HG02763 (cell line): Measurements from ENCODE around the gene MYLK2.

Source experiments
- ATAC-seq: cut with Tn5 transposase; IDR thresholded peaks from one replicate; pipeline ENCODE4 v1.9.1; 2021; ENCODE audit warnings: mild to moderate bottlenecking, moderate library complexity; ENCODE audit not compliant: unreplicated experiment

MYLK2 gene

GRCh38 chr20:31870726-31871617, 51.8 kb downstream of the MYLK2 start:
- ATAC-seq: no peak

DNA sequence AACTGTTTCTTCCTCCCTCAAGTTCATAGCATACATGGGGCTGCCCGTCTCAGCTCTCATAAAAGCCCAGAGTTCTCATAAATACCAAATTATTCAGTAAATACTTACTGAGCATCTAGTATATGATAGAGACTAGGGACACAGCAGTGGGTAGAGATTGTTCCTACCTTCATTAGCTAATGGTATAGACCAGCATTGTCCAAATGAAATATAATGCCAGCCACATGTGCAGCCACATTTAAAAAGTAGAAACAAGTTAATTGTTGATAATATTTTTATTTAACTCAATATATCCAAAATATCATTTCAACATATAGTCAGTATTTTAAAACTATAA, 52.4 kb downstream of the MYLK2 start:
- ATAC-seq: no peak

GRCh38 chr20:31872406-31872805, 53.2 kb downstream of the MYLK2 start:
- no peak for ATAC-seq

DNA sequence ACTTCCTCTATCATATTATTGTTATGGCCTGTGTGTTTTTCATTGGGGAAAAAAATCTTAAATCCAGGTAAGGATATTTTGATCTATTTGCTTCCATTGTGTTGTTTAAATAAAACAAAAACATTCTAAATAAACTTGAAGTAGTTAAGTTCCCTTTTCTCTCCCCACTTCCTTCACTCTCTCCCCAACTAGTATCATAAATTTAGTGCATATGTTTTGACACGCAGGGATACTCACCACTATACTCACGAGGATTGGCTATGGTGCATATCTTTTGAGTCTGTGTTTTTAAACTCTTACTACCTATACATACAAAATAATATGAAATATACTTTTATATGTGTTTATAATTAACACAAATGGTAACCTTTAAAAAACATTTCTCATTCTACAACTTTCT, 56.5 kb downstream of the MYLK2 start:
- ATAC-seq: no peak

GRCh38 chr20:31877684-31878083, 58.5 kb downstream of the MYLK2 start:
- ATAC-seq: no peak

- ATAC-seq: peak; percentile 75
These were observed 60.2 kb downstream of the MYLK2 start for GRCh38 chr20:31879143-31879987.

DNA sequence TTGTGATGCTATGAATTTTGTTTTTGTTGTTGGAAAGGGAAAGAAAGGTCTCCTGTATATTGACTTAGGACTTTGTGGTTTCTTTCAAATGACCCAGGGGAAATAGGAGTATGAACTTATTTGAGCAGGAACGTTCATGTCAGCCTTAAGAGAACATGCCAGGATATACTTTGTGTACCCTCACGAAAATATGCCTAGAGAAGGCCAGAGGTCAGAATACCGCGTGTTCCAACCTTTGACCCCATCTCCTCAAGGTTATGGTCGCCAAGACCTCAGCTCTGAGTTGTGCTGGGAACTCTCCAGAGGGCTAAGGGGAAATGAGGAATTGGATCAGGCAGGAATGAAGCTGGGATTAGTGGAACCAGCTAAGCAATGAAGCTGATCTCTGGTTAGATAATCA, 62.8 kb downstream of the MYLK2 start:
- ATAC-seq: no peak

- no peak for ATAC-seq
These were observed 64.7 kb downstream of the MYLK2 start for GRCh38 chr20:31883829-31884228.
